Stimulated activated CD8-positive, alpha-beta memory T cell treated with anti-CD3 and anti-CD28 coated beads, Interleukin-4, amount 100 ng/mL, for 24 hours (primary cell): ENCODE results near the gene KRTAP19-6.
"Not testable (repeated sequence)": the region's sequence is repeated elsewhere in the genome, so short reads cannot be mapped to it uniquely, and the experiment has no call there.

Experiments used
- DNase-seq: peaks from one replicate; pipeline ENCODE4 v3.0.0-alpha.2; 2020; ENCODE audit warnings: low read depth

KRTAP19-6 gene

GRCh38 chr21:30541764-30542163 is at the start of gene KRTAP19-6:
KRTAP19-6 (minus strand) TSS chr21:30541864; CDS start chr21:30541833, 31 bp downstream.
- DNase-seq = no peak

- DNase-seq = no peak
These were observed 48.6 kb upstream of the KRTAP19-6 start, which contains the start of gene KRTAP22-2 for GRCh38 chr21:30590297-30590696. KRTAP22-2 (minus strand) TSS chr21:30590397.

DNA sequence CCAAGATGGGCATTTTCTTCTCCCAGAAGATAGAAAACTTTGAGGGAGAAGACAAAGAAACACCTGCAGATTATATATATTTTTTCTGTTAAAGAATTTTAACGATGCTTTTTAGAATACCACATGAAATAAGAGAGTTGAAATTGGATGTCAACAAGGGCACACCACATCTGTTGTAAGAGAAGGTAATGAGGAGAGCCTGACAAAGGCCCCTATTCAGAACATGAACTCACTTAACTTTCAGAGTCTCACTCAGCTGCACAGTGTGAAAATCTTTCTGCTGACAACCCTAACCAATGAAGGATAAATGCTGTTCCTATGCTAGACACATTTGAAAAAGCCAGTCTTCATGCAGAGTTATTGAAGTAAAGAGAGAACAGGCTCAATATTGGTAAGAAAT is 41.2 kb upstream of the KRTAP19-6 start:
- DNase-seq = no peak

DNA sequence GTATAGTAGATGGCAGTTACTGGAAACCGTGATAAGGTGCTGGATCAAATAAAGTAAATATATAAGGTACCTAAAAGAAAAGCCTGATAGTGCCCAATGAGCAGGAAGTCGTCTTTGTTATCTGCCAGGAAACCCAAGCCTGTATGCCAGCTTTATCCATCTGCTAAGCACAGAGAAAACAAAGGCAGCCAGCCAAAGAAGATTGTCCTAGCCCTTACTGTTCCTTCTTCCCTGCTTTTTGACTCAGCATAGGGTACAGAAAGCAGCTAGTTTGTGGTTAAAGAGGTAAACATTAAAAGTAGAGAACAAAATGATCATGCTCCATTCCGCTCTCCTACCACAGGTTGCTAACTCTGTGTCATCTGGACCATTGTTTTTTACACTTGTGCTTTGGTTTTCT is 38.5 kb upstream of the KRTAP19-6 start:
- DNase-seq = no peak

DNA sequence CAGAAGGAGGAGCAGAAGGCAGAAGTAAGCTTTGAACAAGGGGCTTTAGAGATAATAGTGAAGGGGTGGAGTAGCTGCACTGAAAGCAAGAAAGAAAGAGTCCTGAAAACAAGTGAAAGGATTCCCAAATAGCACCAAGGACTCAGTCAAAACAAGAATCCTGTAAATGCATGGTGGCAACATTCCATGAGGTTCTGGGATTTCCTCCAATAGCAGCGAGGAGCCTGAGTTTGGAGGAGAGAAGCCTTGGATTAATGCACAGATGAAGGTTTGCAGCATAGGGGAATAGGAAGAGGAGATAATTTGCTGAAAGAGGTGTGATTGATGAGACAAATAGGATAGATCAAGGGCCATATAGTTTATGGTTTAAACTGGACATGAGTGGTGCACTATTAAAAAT is 37.7 kb upstream of the KRTAP19-6 start:
- no peak for DNase-seq

- DNase-seq = no peak
These were observed 36.1 kb upstream of the KRTAP19-6 start for GRCh38 chr21:30577766-30578165.

DNA sequence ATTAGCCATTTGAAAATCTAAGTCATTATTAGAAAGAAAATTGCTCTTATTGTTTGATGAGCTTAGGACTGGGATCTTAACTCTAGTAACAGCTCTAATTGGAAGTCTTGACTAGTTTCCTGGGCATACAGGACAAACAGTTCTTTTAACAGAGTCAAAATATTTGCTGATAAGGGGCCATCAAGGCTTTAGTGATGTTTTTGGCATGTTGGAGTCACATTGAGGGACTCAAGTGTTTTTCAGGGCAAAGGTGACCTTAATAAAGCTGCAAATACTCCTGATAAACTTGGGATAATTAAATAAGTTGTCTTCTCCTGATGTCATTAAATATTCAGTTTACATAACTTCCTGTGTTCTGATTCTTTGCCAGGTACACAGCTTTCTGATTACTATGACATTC is 26.0 kb upstream of the KRTAP19-6 start:
- DNase-seq = no peak

DNA sequence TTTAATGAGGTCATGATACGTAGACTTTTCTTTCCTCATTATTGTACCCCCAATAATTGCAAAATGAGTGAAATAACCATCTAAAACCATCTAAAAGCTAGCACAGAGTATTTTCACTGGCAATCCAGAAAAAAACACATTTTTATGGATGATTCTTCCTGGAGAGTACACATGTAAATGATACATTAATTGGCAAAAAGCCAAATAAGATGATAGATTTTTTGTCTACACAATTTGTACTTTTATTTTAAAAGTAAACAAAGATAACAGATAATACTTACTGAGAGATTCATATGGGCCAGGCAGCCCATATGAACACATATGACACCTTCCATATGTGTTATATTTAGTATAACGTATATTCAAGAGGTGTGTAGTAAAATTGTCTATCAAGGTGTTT is 22.0 kb upstream of the KRTAP19-6 start:
- no peak for DNase-seq

DNA sequence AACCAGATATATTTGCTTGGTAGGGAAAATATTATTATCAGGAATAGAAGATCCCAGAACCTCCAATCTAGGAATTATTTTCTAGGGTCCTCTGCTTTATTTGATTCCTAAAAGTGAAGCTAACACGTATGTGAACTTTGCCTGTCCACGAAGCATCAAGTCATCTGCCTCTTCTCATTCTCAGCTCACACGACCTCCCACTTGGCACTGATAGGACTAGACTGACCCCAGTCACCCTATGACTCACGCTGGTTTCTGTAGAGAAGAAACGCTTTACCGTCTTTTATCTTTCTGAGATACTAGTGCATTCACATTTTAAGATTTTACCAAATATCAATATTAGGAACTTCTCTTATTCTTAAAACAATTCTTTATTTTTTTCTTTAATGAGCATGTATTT is 21.4 kb upstream of the KRTAP19-6 start:
- no peak for DNase-seq

GRCh38 chr21:30561957-30562356 is 20.3 kb upstream of the KRTAP19-6 start:
- no peak for DNase-seq

GRCh38 chr21:30561264-30561895 is 19.7 kb upstream of the KRTAP19-6 start, which contains the start of gene KRTAP19-7:
KRTAP19-7 (minus strand) TSS chr21:30561314; CDS start chr21:30561289, 25 bp downstream.
- DNase-seq = no peak

GRCh38 chr21:30555095-30555494 is 13.4 kb upstream of the KRTAP19-6 start:
- DNase-seq = no peak

- DNase-seq = no peak
These were observed 11.1 kb upstream of the KRTAP19-6 start for GRCh38 chr21:30552782-30553181.

DNA sequence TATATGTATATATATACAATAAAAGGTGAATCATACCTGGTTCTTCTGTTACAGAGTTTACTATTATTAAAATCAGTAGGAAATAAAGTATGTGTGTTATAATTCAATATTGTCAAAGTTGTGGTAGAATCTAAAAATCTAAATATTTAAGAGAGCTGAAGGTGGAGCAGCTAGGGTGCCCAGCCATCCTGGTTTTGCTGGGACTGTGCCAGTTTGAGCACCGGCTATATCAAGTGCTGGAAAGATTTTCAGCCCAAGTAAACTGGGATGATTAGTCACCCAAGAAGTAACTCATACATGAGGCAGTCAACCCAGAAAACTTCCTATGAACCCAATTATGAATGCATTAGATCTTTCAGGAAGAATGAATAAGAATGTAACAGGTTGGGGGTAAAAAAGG is 22.8 kb downstream of the KRTAP19-6 start:
- DNase-seq = no peak

DNA sequence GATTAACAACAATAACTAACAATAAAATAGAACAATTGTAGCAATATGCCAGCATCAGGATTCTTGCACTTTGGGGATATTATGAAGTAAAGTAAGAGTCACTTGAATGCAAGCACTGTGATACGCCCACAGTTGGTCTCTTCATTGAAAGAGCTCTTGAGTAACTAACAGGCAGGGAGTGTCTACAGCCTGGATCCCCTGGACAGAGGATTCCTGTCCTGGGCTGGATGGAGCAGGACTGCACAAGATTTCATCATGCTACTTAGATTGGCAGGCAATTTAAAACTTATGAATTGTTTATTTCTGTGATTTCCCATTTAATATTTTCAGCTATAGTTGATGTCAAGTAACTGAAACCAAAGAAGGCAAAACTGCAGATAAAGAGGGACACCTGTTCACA is 26.0 kb downstream of the KRTAP19-6 start:
- no peak for DNase-seq

GRCh38 chr21:30505621-30506205 is 36.0 kb downstream of the KRTAP19-6 start:
- DNase-seq = not testable (repeated sequence)

DNA sequence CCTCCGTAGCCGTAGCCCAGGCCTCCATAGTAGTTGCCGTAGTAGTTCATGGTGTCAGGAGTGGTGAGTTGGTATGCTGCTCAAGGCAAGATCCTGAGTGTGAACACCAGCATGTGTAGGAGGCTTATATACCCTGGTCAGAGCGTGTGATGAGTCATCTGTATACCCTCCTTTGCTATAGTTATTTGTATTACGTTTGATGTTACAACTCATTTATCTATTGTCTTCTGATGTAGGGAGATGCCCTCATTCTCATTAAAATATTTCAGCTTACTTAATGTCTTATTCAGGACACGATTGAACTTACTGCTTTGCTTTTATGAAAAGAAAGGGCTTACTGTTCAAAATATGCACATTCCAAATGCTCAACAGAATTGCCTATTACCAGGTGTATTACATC is 39.6 kb downstream of the KRTAP19-6 start, which contains the start of gene KRTAP19-5:
Gene KRTAP19-5 (minus strand): TSS at position 101 of the 400 bp plus-strand sequence. CDS start 51 bp downstream, at position 50.
- no peak for DNase-seq

DNA sequence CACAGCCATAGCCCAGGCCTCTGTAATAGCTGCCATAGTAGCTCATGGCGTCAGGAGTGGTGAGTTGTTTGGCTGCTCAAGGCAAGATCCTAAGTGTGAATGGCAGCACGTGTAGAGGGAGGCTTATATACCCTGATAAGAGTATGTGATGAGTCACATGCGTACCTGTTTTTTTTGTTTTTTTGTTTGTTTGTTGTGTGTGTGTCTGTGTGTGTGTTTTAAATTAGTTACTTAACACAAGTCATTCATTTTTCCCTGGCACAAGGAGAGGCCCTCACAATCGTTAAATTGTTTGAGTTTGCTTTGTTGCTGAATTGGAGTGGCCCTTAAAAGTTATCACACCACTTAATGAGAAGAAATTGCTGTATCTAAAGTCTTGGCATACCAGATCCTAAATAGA is 44.6 kb downstream of the KRTAP19-6 start, which contains the start of gene KRTAP19-4:
Gene KRTAP19-4 (minus strand): TSS at position 101 of the 400 bp plus-strand sequence. CDS start 55 bp downstream, at position 46.
- DNase-seq = no peak

GRCh38 chr21:30491963-30492428 is 49.7 kb downstream of the KRTAP19-6 start, which contains the start of gene KRTAP19-3:
KRTAP19-3 (minus strand) TSS chr21:30492013; CDS start chr21:30491957, 56 bp downstream.
- no peak for DNase-seq
